ENCODE data around the gene BRINP1.

- no peak for TF ChIP-seq GFI1B (tag by site-specific recombination; IDR thresholded peaks at IDR 0.05)
- no peak for TF ChIP-seq HOXD13 (CRISPR knock-in tag; IDR thresholded peaks at IDR 0.05; ENCODE audit: borderline replicate concordance)
- TF ChIP-seq CTCF (tag by site-specific recombination; IDR thresholded peaks at IDR 0.05), result no peak
- TF ChIP-seq ZEB2 (tag by site-specific recombination; IDR thresholded peaks at IDR 0.05), result no peak
- no peak for TF ChIP-seq ZSCAN18 (tag by site-specific recombination; IDR thresholded peaks at IDR 0.05)
These were observed 111.6 kb downstream of the BRINP1 start for GRCh38 chr9:119257592-119257991.
